ENCODE measurements around the gene SNX14. TPM values are rescaled to one million over a fixed set of nuclear protein-coding genes. Genes with fewer than 3 reads are reported as not detected.

The SNX14 gene
- total RNA-seq, 1 experiment from 2014 or later = 119 TPM

GRCh38 chr6:85484948-85485347 lies 108.7 kb downstream of the SNX14 start:
- POLR2A ChIA-PET = no interaction called here
- H3K4me3 ChIP-seq (ENCODE audit: low read depth in 2 of 2, low read length in 2 of 2) = no peak overlapping the region
- no TSS peak for BruUV-seq (replicated peaks)
- in situ Hi-C loops (cut with HindIII; ENCODE audit: low pct_unique_long_range_greater_than_20kb, low sequenced_read_pairs) (no loop called here), intact Hi-C loops (cut with micrococcal nuclease; ENCODE audit: unreplicated experiment) (no loop called here)
- no peaks in the 10 kb centered on the region for H3K9me3 ChIP-seq (ENCODE audit: control insufficient read depth, insufficient read depth, low read depth, low read length)
- DNase-seq (ENCODE audit: low read depth, low spot score) = no peak
- CTCF ChIA-PET = no interaction called here
- ATAC-seq = no peak
- H3K4me1 ChIP-seq (ENCODE audit: control insufficient read depth, insufficient read depth, low read length) = no peaks in the 10 kb centered on the region; the same call in 1 of the 2 replicates
- H3K36me3 ChIP-seq (ENCODE audit: control insufficient read depth, insufficient read depth, low read length) = no peaks in the 10 kb centered on the region
- no peaks in the 10 kb centered on the region for H3K27me3 ChIP-seq (ENCODE audit: control insufficient read depth, insufficient read depth, low read length)
- TF ChIP-seq POLR2AphosphoS5 (IDR thresholded peaks at IDR 0.05; ENCODE audit: low read depth, low read length) = no peak
- no peak for TF ChIP-seq TCF7L2 (IDR thresholded peaks at IDR 0.05; ENCODE audit: low read depth, low read length)
- TF ChIP-seq REST (IDR thresholded peaks at IDR 0.05; ENCODE audit: insufficient read depth in 1 of 2, low read depth in 2 of 2, low read length in 1 of 2) = no peak
- no peak for TF ChIP-seq SIN3A (IDR thresholded peaks at IDR 0.05; ENCODE audit: borderline replicate concordance, insufficient read depth, low read depth, low read length)
- TF ChIP-seq CTCF (IDR thresholded peaks at IDR 0.05) = no peak
- no peak overlapping the region for H3K27ac ChIP-seq (ENCODE audit: low read length)

- Histone ChIP-seq H3K36me3 (ENCODE audit: control insufficient read depth, insufficient read depth, low read length) (no peaks in the 10 kb centered on the region; the same call in 1 of the 2 replicates), H3K9me3 (ENCODE audit: control insufficient read depth, insufficient read depth, low read depth, low read length) (no peaks in the 10 kb centered on the region), H3K4me1 (ENCODE audit: control insufficient read depth, insufficient read depth, low read length) (no peaks in the 10 kb centered on the region; the same call in 1 of the 2 replicates), H3K27me3 (ENCODE audit: control insufficient read depth, insufficient read depth, low read length) (no peaks in the 10 kb centered on the region), H3K27ac (ENCODE audit: low read length) (peak overlapping the region; percentile 17; the same call in 1 of the 2 replicates), H3K4me3 (ENCODE audit: low read depth in 2 of 2, low read length in 2 of 2) (no peak overlapping the region)
- ATAC-seq = no peak
- no TSS peak for BruUV-seq (replicated peaks)
- TF ChIP-seq SIN3A (IDR thresholded peaks at IDR 0.05; ENCODE audit: borderline replicate concordance, insufficient read depth, low read depth, low read length) = no peak
- TF ChIP-seq POLR2AphosphoS5 (IDR thresholded peaks at IDR 0.05; ENCODE audit: low read depth, low read length) = no peak
- TF ChIP-seq REST (IDR thresholded peaks at IDR 0.05; ENCODE audit: insufficient read depth in 1 of 2, low read depth in 2 of 2, low read length in 1 of 2) = no peak
- no peak for TF ChIP-seq TCF7L2 (IDR thresholded peaks at IDR 0.05; ENCODE audit: low read depth, low read length)
- no peak for TF ChIP-seq CTCF (IDR thresholded peaks at IDR 0.05)
- POLR2A ChIA-PET = no interaction called here
- CTCF ChIA-PET = interaction anchor here (0.6 to 1.6 kb wide), 3 partner anchors 112 to 131 kb away, joined by 4 to 9 read pairs (median 6); no protein-coding TSS in a partner anchor
- intact Hi-C loops (cut with micrococcal nuclease; ENCODE audit: unreplicated experiment) = loop anchor here (1.0 kb wide), 1 partner anchor 129 kb away; no protein-coding TSS in a partner anchor
- no peak for DNase-seq (ENCODE audit: low read depth, low spot score)
- in situ Hi-C loops (cut with HindIII; ENCODE audit: low pct_unique_long_range_greater_than_20kb, low sequenced_read_pairs) = no loop called here
These were observed 109.8 kb downstream of the SNX14 start for GRCh38 chr6:85483846-85484245.

All from Panc1 (cell line).